Transverse colon (tissue), 4 donors: ENCODE results near the gene B4GALT2. TPM values are rescaled to one million over a fixed set of nuclear protein-coding genes. Genes with fewer than 3 reads are reported as not detected.

Source experiments
- DNase-seq: peaks from one replicate; pipeline ENCODE4 v3.0.0-alpha.2; 2019
- H3K27ac ChIP-seq, 4 donors: fragments of 200-600 bp; sonication (generic); 2 replicates each; pipeline ENCODE4 v1.5.1; 2016 to 2018; ENCODE audit warnings: inconsistent platforms in 4 of 4
- H3K27me3 ChIP-seq: fragments of 200-600 bp; sonication (generic); 2 replicates; pipeline ENCODE4 v1.5.1; 2017; ENCODE audit warnings: inconsistent platforms
- H3K36me3 ChIP-seq, 4 donors: fragments of 200-600 bp; sonication (generic); 2 replicates each; pipeline ENCODE4 v1.5.1; 2017 to 2019; ENCODE audit warnings: inconsistent platforms in 4 of 4
- H3K4me1 ChIP-seq, 4 donors: fragments of 200-600 bp; sonication (generic); 2 replicates each; pipeline ENCODE4 v1.5.1; 2017 to 2020; ENCODE audit warnings: inconsistent platforms in 4 of 4
- H3K4me3 ChIP-seq, 4 donors: fragments of 200-600 bp; sonication (generic); 1 replicate in 1 of 4; 2 replicates in 3 of 4; pipeline versions ENCODE4 v1.5.1 to v1.6.1; 2017 to 2019; ENCODE audit warnings: inconsistent platforms in 4 of 4
- H3K9me3 ChIP-seq, 2 donors: fragments of 200-600 bp; sonication (generic); 2 replicates each; pipeline ENCODE4 v1.5.1; 2017 to 2019; ENCODE audit warnings: inconsistent platforms in 2 of 2
- EP300 ChIP-seq: sonication (generic); formaldehyde crosslinking; IDR thresholded peaks from one replicate; pipeline ENCODE4 v1.6.1; 2017; ENCODE audit warnings: antibody characterized with exemption, low read depth
- POLR2A ChIP-seq: fragments of 450-650 bp; IDR thresholded peaks from one replicate; pipeline ENCODE4 v1.6.1; 2016; ENCODE audit warnings: antibody characterized with exemption, mild to moderate bottlenecking, moderate library complexity
- POLR2AphosphoS5 ChIP-seq, 3 donors: sonication (generic); formaldehyde crosslinking; IDR thresholded peaks; one replicate each; pipeline ENCODE4 v1.6.1; 2016; ENCODE audit warnings: antibody characterized with exemption in 3 of 3
- WGBS, 2 donors: methylation state at CpG; one replicate each; pipeline ENCODE4 v1.1.5; 2018; ENCODE audit warnings: low coverage in 1 of 2; 5-methylcytosine and 5-hydroxymethylcytosine counted together
- in situ Hi-C, 4 donors: fragments of 200-750 bp; cut with MboI; loops; one replicate each; pipeline versions ENCODE4 v1.15.0 to v1.15.1; 2017; ENCODE audit warnings: low sequenced_read_pairs in 3 of 4, low pct_ligation_motif_present in 1 of 4, low pct_unique_long_range_greater_than_20kb in 1 of 4
- intact Hi-C: fragments of 100-400 bp; cut with DNase I; formaldehyde crosslinking; loops from one replicate; pipeline ENCODE4 v1.15.1; 2023; ENCODE audit warnings: low total_unique reads
- total RNA-seq, 4 donors: library from RNA; depleted of rRNA; stranded (reverse); fragments of >200 nt; gene quantifications; one replicate each; pipeline ENCODE4 v1.1.0, GENCODE V29; 2016
- TF ChIP-seq, protein P1 (sequence below), 5 experiments: fragments of 200-600 bp in 3 of 5; fragments of 450-650 bp in 2 of 5; sonication (generic) in 3 of 5; IDR thresholded peaks; 1 replicate in 2 of 5; 2 replicates in 3 of 5; pipeline ENCODE4 v1.5.1; 2016 to 2017; ENCODE audit warnings: antibody characterized with exemption in 5 of 5, inconsistent platforms in 3 of 5, mild to moderate bottlenecking in 2 of 5, moderate library complexity in 1 of 5

B4GALT2 gene
- total RNA-seq, 4 donors from 2014 or later: 16.5 to 19.5 (median 18.6) TPM

DNA sequence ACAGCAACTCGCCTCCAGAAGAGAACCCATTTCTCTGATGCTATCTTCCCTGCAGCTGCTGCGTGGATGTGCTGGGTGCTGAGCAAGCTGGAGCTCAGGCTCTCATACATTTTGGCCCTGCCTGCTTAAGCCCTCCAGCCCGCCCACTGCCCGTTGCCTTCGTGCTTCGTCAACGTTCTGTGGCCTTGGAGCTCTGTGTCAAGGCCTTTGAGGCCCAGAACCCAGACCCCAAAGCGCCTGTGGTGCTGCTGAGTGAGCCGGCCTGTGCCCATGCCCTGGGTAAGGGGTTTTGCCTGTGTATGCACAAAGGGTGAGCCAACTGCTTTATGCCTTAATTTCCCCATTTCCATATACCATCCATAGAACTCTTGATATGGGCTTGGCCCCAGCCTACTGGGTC, 8.1 kb upstream of the B4GALT2 start:
- peaks cover 16 to 27% (median 23%) of the 10 kb centered on the region in 4 donors for H3K4me1 ChIP-seq
- in situ Hi-C loops: no loop called here
- H3K4me3 ChIP-seq: peak overlapping the region in 2 of 4 donors; percentile 73 to 89
- intact Hi-C loops: no loop called here
- TF ChIP-seq POLR2AphosphoS5 (IDR thresholded peaks at IDR 0.05) (no peak), EP300 (no peak), POLR2A (no peak)
- TF ChIP-seq, protein P1, sequence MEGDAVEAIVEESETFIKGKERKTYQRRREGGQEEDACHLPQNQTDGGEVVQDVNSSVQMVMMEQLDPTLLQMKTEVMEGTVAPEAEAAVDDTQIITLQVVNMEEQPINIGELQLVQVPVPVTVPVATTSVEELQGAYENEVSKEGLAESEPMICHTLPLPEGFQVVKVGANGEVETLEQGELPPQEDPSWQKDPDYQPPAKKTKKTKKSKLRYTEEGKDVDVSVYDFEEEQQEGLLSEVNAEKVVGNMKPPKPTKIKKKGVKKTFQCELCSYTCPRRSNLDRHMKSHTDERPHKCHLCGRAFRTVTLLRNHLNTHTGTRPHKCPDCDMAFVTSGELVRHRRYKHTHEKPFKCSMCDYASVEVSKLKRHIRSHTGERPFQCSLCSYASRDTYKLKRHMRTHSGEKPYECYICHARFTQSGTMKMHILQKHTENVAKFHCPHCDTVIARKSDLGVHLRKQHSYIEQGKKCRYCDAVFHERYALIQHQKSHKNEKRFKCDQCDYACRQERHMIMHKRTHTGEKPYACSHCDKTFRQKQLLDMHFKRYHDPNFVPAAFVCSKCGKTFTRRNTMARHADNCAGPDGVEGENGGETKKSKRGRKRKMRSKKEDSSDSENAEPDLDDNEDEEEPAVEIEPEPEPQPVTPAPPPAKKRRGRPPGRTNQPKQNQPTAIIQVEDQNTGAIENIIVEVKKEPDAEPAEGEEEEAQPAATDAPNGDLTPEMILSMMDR (IDR thresholded peaks at IDR 0.05): no peak
- H3K27me3 ChIP-seq: no peaks in the 10 kb centered on the region
- DNase-seq: no peak
- no peak overlapping the region for H3K27ac ChIP-seq
- WGBS, 2 donors: 86% methylated on average over 9 of the region's 9 CpGs; no CpG with 5 or more reads in 1 of the 2 donors
- H3K9me3 ChIP-seq: no peaks in the 10 kb centered on the region
- no peaks in the 10 kb centered on the region for H3K36me3 ChIP-seq

DNA sequence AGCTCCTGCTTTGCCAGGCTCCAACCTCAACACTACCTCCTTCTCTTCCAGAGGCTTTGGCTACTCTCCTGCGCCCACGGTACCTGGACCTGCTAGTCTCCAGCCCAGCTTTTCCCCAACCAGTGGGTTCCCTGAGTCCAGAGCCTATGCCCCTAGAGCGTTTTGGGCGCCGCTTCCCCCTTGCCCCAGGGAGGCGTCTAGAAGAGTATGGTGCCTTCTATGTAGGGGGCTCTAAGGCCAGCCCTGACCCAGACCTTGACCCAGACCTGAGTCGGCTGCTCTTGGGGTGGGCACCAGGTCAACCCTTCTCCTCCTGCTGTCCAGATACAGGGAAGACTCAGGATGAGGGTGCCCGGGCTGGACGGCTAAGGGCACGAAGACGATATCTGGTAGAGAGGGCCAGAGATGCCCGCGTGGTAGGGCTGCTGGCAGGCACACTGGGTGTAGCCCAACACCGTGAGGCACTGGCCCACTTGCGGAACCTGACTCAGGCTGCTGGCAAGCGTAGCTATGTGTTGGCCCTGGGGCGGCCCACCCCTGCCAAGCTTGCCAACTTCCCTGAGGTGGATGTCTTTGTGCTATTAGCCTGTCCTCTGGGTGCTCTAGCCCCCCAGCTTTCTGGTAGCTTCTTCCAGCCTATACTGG, 7.6 kb upstream of the B4GALT2 start:
- WGBS, 2 donors: 97 to 100% methylated on average over 1 to 17 of the region's 17 CpGs
- H3K27ac ChIP-seq: no peak overlapping the region
- intact Hi-C loops: no loop called here

DNA sequence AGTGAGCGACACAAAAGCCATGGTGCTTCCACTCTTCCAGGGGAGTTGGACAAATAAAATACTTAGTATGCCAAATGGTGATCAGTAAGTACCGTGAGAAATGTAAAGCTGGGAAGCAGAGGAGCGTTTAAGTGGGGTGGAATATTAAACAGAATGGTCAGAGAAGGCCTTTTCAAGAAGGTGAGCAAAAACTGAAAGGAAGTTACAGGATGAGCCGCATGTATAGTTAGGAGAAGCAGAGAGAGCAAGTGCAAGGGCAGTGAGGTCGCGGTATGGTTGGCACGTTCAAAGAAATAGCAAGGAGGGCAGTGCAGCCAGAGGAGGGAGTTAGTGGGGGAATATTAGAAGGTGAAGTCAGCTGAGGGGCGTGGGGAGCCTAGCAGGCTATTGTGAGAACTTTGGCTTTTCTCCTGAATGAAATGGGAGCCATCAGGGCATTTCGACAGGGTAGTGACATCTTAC, 5.0 kb upstream of the B4GALT2 start:
- Histone ChIP-seq H3K36me3 (peaks cover 0 to 5% (median 0%) of the 10 kb centered on the region in 4 donors), H3K27ac (peak overlapping the region; percentile 90 to 96 (median 96)), H3K4me3 (peak overlapping the region; percentile 60 to 97 (median 94)), H3K4me1 (peaks cover 38 to 52% (median 47%) of the 10 kb centered on the region in 4 donors), H3K9me3 (no peaks in the 10 kb centered on the region), H3K27me3 (no peaks in the 10 kb centered on the region)
- no peak for DNase-seq
- WGBS, 2 donors: 30 to 32% methylated on average over 7 to 9 of the region's 9 CpGs
- intact Hi-C loops: no loop called here
- TF ChIP-seq, protein P1 (IDR thresholded peaks at IDR 0.05): no peak
- TF ChIP-seq POLR2A (no peak), EP300 (no peak), POLR2AphosphoS5 (IDR thresholded peaks at IDR 0.05) (no peak)
- in situ Hi-C loops: no loop called here

More for the DNA sequence above, 7.6 kb upstream of the B4GALT2 start:
- no peak for DNase-seq
- H3K27me3 ChIP-seq: no peaks in the 10 kb centered on the region
- no peak overlapping the region for H3K4me3 ChIP-seq
- in situ Hi-C loops: no loop called here
- H3K9me3 ChIP-seq: no peaks in the 10 kb centered on the region
- H3K36me3 ChIP-seq: no peaks in the 10 kb centered on the region
- peaks cover 21 to 32% (median 28%) of the 10 kb centered on the region in 4 donors for H3K4me1 ChIP-seq
- TF ChIP-seq POLR2A: no peak
- no peak for TF ChIP-seq EP300
- TF ChIP-seq POLR2AphosphoS5 (IDR thresholded peaks at IDR 0.05): no peak
- TF ChIP-seq, protein P1 (IDR thresholded peaks at IDR 0.05): no peak

- no peak for TF ChIP-seq EP300
- TF ChIP-seq, protein P1 (IDR thresholded peaks at IDR 0.05): peak; percentile 9 to 82 (median 24)
- TF ChIP-seq POLR2A: peak; percentile 94
- peak; percentile 97 for TF ChIP-seq POLR2AphosphoS5 (IDR thresholded peaks at IDR 0.05)
Measured at GRCh38 chr1:43974443-43975248, 4.4 kb upstream of the B4GALT2 start, which contains the start of gene ATP6V0B. Gene ATP6V0B (plus strand): TSS chr1:43974960. CDS start chr1:43975041, 81 bp downstream.

More at GRCh38 chr1:43974443-43975248, 4.4 kb upstream of the B4GALT2 start, which contains the start of gene ATP6V0B:
- DNase-seq: peak; percentile 98
- intact Hi-C loops (no loop called here), in situ Hi-C loops (no loop called here)
- peak within 1 kb of the TSS; percentile 90 to 96 (median 96) for H3K27ac ChIP-seq
- WGBS, 2 donors: 0% methylated on average over 66 of the region's 93 CpGs; no CpG with 5 or more reads in 1 of the 2 donors
- no peaks in the 10 kb centered on the region for H3K9me3 ChIP-seq
- H3K27me3 ChIP-seq: no peaks in the 10 kb centered on the region
- peaks cover 38 to 52% (median 48%) of the 10 kb centered on the region in 4 donors for H3K4me1 ChIP-seq
- H3K36me3 ChIP-seq: peaks cover 0 to 5% (median 0%) of the 10 kb centered on the region in 4 donors
- peak within 1 kb of the TSS; percentile 60 to 97 (median 94) for H3K4me3 ChIP-seq
